HG03439 (cell line): ENCODE results near the gene ANKMY1.

Experiments
- ATAC-seq: cut with Tn5 transposase; IDR thresholded peaks from one replicate; pipeline ENCODE4 v1.9.1; 2021; ENCODE audit warnings: mild to moderate bottlenecking, moderate library complexity; ENCODE audit not compliant: unreplicated experiment

Gene ANKMY1

DNA sequence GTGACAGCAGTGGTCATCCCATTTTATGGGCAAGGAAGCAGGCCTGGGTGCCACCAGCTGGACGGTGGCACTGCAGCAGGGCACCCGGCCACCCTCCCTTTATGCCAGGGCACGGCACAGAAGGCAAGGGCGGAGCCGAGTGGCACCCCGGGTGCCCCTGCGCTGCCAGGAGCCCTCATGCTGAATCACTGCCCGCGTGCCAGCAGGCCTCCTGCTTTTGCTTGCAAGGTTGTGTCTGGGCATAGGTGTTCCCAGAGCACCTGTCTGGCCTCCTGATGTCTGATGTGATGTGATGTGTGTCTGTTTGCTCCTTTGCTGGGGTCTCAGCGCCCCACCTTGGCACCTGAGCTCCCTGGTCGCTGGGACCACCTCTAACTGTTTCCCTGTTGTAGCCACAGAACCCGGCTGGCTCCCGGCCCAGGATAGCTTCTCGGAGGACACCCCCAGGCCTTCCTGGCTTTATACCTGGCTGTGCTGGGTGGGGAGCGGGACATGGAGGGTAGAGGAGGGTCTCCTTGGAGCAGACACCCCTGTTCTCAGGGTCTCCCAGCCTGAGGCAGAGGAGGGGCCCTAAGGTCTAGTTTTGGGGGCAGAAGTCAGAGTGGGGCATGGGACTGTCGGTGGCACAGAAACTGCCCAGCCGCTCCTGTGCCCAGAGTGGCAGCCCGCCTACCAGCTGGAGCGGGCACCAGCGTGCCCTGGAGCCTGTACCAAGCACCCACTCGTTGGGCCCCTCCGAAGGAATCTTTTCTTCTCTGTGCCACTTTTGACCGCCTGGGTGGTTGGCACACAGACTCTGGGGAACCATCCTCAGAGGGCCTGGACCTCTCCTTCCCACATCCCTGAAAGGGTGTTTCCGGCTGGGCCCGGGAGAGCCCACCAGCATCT is 118.7 kb downstream of the ANKMY1 start:
- ATAC-seq: no peak

DNA sequence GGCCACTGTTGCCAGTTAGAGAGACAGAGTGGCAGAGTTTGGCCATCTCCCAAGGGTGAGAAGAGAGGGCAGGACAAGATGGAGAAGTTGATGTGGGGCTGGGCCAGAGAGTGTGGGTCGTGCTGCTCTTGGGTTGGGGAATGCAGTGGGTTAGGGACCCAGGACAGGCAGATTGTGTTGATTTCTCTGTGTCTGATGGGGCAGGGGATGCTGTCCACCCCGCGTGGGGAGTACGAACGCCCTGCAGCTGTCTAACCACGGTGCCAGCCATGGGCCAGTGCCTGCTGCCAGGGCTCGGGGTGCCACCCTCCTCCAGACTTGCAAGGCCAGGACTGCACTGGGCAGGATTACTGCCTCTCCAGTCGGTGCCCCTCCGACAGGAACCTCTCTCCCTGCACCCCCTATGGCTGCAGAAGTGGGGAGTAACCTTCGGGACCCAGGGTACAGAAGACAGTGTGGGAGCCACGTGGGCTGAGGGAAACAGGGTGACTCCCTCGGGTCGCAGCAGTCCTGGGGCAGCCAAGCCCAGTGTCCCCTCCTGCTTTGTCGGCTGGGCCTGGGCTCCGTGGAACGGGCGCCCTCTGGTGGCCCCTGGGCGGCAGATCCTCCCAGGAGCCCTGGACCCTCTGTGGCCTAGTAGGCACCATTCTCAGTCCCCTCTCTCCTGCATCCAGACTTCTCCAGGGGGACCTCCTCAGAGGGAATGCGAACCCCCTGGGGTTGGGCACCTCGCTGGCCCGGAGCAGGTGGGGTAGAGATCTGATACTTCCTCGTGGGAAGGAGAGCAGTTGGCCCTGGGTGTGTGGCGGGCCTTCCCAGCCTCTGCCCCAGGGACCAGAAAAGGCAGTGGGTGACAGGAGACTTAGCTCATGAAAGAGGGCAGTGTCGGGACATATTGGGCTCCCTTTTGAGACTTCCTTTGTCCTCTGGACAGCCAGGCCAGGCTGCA is 119.7 kb downstream of the ANKMY1 start:
- no peak for ATAC-seq

DNA sequence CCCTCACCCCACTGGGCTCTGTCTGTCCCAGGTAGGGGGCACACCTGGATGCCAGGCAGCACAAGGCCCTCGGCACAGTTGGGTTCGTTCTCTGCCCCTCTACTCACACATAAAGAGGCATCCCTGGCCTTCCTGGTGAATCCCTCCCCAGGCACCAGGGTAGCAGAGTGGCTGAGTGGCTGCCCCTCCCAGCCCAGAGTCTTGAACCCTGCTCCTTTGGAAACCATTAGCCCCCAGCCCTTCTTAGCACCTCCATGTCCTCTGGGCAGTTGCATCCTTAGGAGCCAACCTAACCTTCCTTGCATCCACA is 120.3 kb downstream of the ANKMY1 start:
- ATAC-seq: no peak

DNA sequence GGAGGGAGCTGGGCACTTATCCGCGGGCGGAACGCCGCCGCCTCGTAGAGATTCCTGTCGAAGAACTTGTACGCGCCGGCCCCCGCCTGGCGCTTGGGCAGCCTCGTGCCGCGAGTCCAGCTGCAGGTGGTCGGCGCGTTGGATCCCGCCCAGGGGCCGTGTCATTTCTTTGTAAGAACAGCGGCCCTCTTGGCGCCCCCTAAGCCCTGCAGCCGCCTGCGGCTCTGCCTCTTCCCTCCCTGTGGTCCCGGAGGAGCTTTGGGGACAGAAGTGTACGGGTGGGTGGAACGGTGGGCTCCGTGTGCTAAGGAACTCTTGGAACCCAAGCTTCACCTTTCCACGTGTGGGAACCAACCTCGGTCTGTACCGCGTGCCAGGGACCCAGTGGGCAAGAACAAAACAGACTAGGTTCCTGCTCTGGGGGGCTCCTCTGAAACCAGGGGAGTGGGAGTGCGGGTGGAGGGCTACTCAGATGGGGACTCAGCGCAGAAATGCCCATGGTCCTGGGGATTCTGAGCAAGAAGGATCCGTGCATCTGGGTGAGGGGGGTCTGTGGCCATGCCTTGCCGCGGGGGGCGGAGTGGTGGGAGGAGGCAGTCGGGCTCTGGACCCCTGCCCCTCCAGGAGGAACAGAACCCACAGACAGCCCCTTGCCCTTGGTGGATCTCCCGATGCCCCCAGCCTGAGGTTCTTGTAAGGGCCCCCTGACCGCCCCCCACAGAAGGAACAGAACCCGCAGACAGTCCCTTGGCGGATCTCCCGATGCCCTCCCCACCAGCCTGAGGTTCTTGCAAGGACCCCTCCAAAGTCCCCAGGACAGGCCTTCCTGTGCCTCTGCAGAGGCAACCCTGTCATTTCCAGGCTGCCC is 120.9 kb downstream of the ANKMY1 start:
- ATAC-seq: no peak

DNA sequence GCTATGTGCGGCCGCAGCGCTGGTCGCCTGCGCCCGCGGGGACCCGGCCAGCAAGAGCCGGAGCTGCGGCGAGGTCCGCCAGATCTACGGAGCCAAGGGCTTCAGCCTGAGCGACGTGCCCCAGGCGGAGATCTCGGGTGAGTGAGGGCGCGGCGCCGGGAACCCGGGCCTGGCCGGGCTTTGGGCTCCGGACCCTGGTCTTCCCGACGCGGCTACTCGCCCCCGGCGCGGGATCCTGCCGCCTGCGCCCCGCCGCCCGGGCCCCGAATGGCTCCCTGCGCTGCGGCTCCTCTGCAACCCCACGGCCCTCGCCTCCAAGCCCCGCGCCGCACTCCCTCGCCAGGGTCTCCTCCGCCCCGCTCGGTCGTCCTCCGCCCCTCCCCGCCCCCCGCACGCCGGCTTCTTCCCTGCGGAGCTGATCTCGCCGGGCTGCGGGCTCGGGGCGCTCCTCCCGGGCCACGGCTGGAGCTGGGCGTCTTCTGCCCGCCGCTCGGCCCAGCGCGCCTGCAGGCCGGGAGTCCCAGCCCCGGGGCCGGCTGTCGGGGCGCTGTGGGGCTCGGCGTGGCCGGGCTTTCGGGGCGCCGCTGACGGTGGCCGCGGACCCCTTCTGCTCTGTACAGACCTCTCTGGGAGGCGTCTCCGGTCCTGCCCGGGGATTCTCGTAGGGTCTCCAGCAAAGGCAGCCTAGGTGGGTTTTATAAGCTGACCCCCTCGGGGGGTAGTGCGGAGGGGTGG is 121.7 kb downstream of the ANKMY1 start:
- ATAC-seq: no peak

DNA sequence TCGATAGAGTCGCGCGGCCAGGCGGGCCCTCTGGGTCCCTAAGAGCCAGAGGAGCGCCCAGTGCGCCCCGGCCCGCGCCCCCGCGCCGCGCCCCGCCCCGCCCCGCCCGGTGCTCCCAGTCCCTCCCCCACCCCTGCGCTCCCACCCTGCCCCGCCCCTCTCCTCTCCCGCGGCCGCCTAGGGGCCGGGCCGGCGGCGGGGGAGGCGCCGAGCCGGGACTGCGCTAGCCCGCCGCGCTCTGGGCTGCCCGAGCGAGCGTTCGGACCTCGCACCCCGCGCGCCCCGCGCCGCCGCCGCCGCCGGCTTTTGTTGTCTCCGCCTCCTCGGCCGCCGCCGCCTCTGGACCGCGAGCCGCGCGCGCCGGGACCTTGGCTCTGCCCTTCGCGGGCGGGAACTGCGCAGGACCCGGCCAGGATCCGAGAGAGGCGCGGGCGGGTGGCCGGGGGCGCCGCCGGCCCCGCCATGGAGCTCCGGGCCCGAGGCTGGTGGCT is 122.3 kb downstream of the ANKMY1 start, which contains the start of gene GPC1:
Gene GPC1, plus strand, starts transcription at position 207 of the 491 bp plus-strand sequence. Its CDS starts 256 bp downstream, at position 463.
- peak; percentile 53 for ATAC-seq

DNA sequence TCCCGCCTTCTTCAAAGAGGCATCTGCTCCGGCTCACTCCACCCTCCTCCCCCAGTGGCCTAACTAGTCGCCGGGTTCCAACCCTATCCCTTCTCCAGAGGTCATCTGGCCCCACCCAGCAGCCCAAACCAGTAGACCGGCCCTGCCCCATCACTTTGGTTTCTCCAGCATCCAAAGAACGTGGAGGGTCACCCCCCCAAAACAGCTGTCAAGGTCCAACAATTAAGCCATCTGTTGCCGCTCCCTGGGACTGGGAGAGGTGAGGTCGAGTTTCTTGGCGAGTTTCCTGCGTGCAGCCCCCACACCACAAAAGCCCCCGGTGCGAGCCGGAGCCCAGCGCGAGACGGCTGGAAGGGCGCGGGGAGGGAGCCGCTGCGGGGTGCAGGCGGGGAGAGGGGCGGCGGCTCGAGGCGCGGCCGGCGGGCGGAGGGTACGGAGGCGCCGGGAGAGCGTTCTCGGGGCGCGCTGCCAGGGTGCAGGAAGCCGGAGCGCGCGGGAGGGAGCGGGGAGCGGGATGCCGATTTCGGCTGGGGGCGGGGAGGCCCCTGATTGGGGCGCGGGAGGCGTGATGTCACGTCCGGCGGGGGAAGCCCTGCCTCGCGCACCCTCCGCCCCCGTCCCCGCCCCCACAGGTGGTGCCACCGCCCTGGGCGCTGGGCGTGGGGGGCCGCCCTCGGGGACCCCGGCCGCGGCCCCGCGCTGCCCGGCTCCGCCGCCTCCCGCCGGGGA is 122.9 kb downstream of the ANKMY1 start:
- peak; percentile 46 for ATAC-seq

DNA sequence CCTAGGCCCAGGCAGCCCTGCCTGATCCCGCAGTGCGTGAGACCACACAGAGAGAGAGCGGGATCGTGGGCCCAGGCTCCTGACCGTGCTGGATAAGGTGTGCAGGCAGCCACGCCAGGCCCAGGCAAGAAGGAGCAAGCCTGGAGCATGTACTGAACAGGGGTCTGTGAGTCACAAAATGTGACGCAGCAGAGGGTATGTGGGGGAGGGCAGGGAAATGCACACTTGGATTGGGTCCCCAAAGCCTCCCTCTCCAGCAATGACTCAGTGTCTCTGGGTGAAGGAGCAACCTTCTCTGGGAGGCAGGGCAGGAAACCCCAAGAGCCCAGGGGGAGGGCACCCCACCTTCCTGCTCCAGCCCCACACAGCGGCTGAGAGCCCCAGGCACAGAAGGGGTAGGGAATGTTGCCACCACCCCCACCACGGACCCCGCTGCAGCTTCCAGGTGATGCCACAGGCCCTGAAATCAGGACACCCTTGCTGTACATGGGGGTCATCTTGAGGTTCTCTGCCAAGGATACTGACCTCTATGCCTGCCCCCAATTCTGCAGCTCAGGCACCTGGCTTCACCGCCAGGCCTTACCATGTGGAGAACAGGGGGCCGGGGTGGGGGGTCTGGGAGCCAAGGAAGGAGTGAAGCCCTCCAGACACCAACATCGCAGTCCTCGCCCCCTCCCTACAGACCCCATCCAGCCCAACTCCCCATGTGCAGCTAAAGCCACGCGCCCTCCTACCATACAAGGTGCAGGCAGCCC is 123.6 kb downstream of the ANKMY1 start:
- ATAC-seq: no peak

DNA sequence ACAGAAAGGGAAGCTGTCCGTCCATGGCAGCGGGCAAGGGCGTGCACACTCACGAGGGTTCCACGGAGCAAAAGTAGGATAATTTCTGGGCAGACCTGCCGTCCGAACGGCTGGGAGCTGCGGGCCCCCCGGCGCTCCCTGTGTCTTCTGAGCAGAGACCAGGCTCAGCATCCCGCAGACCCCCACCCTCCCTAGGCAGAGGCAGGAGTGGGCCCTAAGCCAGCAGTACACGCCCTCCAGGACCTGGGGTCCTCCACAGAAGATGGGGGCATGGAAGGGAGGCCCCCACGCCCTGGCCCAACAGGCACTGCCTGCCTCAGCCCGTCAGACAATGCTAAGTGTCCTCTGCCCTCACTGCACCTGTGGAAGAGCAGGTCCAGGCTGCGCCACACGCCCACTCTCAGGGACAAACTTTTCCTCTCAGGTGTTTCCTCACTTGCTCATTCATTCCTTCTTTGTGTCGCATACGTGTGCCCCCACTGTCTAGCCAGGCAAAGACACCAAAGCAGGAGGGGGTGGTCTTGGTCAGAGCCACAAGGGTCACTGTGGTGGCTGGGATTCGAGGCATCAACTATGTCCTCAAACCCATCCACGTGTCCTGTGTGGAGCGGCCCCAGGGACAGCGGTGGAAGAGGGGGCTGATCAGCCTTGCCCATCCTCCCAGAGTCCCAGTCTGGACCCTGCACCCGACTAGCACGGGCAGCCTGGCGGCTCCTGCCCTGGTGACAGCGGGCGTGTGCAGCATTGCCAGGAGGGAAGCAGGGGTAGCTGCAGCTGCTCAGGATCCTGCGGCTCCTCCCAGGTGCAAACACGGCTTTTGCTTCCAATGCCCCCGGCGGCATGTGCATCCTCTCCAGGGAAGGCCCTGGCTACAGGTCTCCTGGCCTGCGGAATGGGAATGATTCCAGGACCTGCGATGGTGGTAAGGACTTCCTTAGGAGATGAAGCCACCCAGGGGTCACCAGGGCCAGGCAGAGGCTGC is 124.7 kb downstream of the ANKMY1 start:
- ATAC-seq: no peak

DNA sequence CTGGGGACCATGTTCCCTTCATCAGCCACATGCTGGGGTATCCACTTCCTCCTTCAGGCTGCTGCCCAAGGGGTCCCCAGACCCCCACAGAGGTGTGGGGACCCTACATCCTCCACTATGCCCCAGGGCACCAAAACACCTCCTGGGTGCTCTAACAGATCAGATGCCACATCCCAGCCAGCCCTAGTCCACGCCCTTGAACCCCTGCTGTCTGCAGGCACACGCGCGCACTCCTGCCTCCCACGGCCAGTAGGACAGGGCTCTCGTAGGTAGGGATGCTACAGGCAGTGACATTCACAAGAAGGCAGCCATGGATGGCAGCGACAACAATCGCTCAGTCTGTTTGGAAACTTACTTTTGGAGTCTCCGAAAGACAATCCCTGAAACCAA is 125.4 kb downstream of the ANKMY1 start:
- ATAC-seq: no peak

DNA sequence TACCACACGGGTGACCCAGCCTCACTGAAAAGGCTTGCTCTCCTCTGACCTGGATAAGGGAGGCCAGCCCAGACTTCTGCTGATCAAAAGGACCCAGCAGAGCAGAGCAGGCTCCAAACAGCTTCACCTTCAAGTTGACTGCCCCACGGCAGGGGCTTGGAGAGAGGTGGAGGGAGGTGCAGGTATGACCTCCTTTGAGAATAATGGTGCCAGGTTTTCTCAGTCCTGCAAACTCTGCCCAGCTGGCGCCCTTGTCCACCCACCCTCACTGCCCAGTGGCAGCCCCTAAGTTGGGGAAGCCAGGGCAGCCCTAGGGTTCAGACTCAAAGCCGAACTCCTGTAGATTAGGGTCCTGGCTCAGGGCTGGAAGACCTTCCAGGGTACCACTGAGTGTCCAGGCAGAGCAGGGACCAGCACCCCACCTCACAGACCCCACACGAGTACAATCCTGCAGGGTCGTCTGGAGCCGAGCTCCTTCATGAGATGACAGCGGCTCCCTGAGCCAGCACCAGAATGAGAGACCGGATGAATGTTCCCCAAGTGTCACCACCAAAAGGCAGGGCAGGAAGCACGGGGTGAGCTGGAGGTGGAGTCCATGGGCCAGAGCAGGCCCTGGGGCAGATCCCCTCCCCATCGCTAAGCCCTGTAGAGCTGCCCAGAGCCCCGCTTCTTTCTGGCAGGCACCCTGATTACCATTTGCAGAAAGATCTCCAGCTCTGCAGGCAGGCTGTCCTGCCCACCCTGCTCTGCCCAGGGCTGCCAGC is 125.9 kb downstream of the ANKMY1 start:
- no peak for ATAC-seq

DNA sequence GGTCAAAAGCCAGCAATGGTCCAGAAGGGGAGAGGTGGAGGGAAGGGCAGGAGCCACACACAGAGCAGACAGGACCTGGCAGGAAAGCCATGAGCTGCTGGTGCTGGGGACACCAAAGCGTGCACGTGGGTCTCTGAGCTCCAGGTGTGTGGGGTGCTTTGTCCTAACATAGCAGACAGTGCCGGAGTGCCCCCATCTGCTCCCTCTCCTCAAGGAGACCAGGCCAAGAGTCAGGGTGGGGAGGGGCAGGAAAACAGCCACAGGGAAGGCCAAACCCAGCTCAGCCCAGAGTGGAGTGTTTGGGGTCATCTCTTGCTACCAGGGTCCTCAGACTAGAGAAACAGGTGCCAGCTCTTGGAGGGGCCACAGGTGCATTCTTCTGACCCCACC is 126.5 kb downstream of the ANKMY1 start:
- no peak for ATAC-seq

DNA sequence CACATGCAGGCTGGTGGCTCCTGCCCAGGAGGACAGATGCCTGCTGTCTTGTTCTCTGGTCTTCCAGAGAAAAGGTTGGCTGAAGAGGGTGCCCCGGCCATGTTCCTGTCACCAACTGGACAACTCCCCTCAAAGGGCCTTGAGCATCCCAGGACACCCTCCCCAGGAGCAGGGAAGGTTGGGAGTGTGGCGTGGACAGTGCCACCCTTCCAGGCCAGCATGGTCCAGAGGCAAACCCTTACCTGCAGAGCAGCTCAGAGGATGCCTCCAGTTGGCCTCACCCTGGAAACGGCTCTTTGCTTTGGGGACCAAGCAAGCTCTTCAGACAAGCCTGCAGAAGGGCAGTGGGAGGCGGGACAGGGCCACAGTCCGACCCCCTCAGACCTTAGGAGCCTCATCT is 127.2 kb downstream of the ANKMY1 start:
- no peak for ATAC-seq

DNA sequence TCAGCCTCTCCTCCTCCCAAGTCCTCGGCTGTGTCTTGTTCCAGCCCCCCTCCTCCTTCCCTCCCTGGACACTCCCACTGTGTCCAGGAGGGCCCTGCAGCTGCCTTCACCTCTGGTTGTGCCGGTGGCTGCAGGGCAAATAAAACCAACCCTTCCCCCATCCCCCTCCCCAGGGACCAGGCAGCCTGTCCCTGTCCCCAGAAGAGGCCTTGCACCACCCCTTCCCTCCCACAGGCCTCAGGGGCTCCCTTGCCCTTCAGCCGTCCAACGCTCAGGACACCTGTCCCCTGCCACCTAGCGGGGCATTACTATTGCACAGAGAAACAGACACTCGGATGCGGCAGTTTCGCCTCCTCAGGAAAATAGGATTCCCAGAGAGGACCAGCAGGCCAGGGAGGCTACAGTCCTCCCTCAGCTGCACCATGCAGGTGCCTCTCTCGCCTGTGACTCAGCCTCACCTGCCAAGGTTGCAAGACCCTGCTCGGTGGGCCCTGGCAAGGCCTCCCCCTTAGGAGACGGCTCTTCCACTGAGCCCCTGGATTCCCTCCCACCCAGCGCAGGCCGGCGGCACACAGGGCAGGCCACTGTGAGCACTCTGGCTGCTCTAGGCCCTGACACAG is 127.8 kb downstream of the ANKMY1 start:
- ATAC-seq: no peak
